Measurements from ENCODE around the gene GRK3.

Gene GRK3

GRCh38 chr22:25651332-25652085 lies 87.0 kb downstream of the GRK3 start:
- in situ Hi-C loops (cut with HindIII; ENCODE audit: low pct_unique_long_range_greater_than_20kb, low sequenced_read_pairs): no loop called here
- no peak for DNase-seq (ENCODE audit: low read depth in 1 of 2, low spot score in 1 of 2)
- no peak for TF ChIP-seq JUND (IDR thresholded peaks at IDR 0.05; ENCODE audit: low read depth)

GRCh38 chr22:25654676-25655075 lies 90.2 kb downstream of the GRK3 start:
- in situ Hi-C loops (cut with HindIII; ENCODE audit: low pct_unique_long_range_greater_than_20kb, low sequenced_read_pairs): no loop called here
- DNase-seq (ENCODE audit: low read depth in 1 of 2, low spot score in 1 of 2): no peak
- no peak for TF ChIP-seq JUND (IDR thresholded peaks at IDR 0.05; ENCODE audit: low read depth)

GRCh38 chr22:25655371-25655935 lies 91.0 kb downstream of the GRK3 start:
- no peak for DNase-seq (ENCODE audit: low read depth in 1 of 2, low spot score in 1 of 2)
- in situ Hi-C loops (cut with HindIII; ENCODE audit: low pct_unique_long_range_greater_than_20kb, low sequenced_read_pairs): no loop called here
- TF ChIP-seq JUND (IDR thresholded peaks at IDR 0.05; ENCODE audit: low read depth): no peak

GRCh38 chr22:25656724-25657123 lies 92.2 kb downstream of the GRK3 start:
- in situ Hi-C loops (cut with HindIII; ENCODE audit: low pct_unique_long_range_greater_than_20kb, low sequenced_read_pairs): no loop called here
- no peak for DNase-seq (ENCODE audit: low read depth in 1 of 2, low spot score in 1 of 2)
- TF ChIP-seq JUND (IDR thresholded peaks at IDR 0.05; ENCODE audit: low read depth): no peak

- no peak for DNase-seq (ENCODE audit: low read depth in 1 of 2, low spot score in 1 of 2)
These were observed 94.2 kb downstream of the GRK3 start for GRCh38 chr22:25658633-25659032.

GRCh38 chr22:25659413-25659812 lies 94.9 kb downstream of the GRK3 start:
- TF ChIP-seq JUND (IDR thresholded peaks at IDR 0.05; ENCODE audit: low read depth): no peak
- DNase-seq (ENCODE audit: low read depth in 1 of 2, low spot score in 1 of 2): no peak
- in situ Hi-C loops (cut with HindIII; ENCODE audit: low pct_unique_long_range_greater_than_20kb, low sequenced_read_pairs): no loop called here

More at GRCh38 chr22:25658633-25659032, 94.2 kb downstream of the GRK3 start:
- in situ Hi-C loops (cut with HindIII; ENCODE audit: low pct_unique_long_range_greater_than_20kb, low sequenced_read_pairs): no loop called here
- TF ChIP-seq JUND (IDR thresholded peaks at IDR 0.05; ENCODE audit: low read depth): no peak

GRCh38 chr22:25660336-25660735 lies 95.9 kb downstream of the GRK3 start:
- no peak for DNase-seq (ENCODE audit: low read depth in 1 of 2, low spot score in 1 of 2)
- TF ChIP-seq JUND (IDR thresholded peaks at IDR 0.05; ENCODE audit: low read depth): no peak
- in situ Hi-C loops (cut with HindIII; ENCODE audit: low pct_unique_long_range_greater_than_20kb, low sequenced_read_pairs): no loop called here

GRCh38 chr22:25661073-25661472 lies 96.6 kb downstream of the GRK3 start:
- no peak for TF ChIP-seq JUND (IDR thresholded peaks at IDR 0.05; ENCODE audit: low read depth)
- in situ Hi-C loops (cut with HindIII; ENCODE audit: low pct_unique_long_range_greater_than_20kb, low sequenced_read_pairs): no loop called here
- no peak for DNase-seq (ENCODE audit: low read depth in 1 of 2, low spot score in 1 of 2)

GRCh38 chr22:25663654-25664053 lies 99.2 kb downstream of the GRK3 start:
- in situ Hi-C loops (cut with HindIII; ENCODE audit: low pct_unique_long_range_greater_than_20kb, low sequenced_read_pairs): no loop called here
- TF ChIP-seq JUND (IDR thresholded peaks at IDR 0.05; ENCODE audit: low read depth): no peak
- DNase-seq (ENCODE audit: low read depth in 1 of 2, low spot score in 1 of 2): no peak

- in situ Hi-C loops (cut with HindIII; ENCODE audit: low pct_unique_long_range_greater_than_20kb, low sequenced_read_pairs): no loop called here
- no peak for TF ChIP-seq JUND (IDR thresholded peaks at IDR 0.05; ENCODE audit: low read depth)
These were observed 101.8 kb downstream of the GRK3 start for GRCh38 chr22:25666308-25666707.

GRCh38 chr22:25668437-25668836 lies 104.0 kb downstream of the GRK3 start:
- in situ Hi-C loops (cut with HindIII; ENCODE audit: low pct_unique_long_range_greater_than_20kb, low sequenced_read_pairs): no loop called here
- no peak for TF ChIP-seq JUND (IDR thresholded peaks at IDR 0.05; ENCODE audit: low read depth)
- DNase-seq (ENCODE audit: low read depth in 1 of 2, low spot score in 1 of 2): no peak

More at GRCh38 chr22:25666308-25666707, 101.8 kb downstream of the GRK3 start:
- DNase-seq (ENCODE audit: low read depth in 1 of 2, low spot score in 1 of 2): no peak

GRCh38 chr22:25669253-25670069 lies 105.0 kb downstream of the GRK3 start:
- in situ Hi-C loops (cut with HindIII; ENCODE audit: low pct_unique_long_range_greater_than_20kb, low sequenced_read_pairs): no loop called here
- no peak for DNase-seq (ENCODE audit: low read depth in 1 of 2, low spot score in 1 of 2)
- TF ChIP-seq JUND (IDR thresholded peaks at IDR 0.05; ENCODE audit: low read depth): no peak

GRCh38 chr22:25670070-25670461 lies 105.6 kb downstream of the GRK3 start:
- DNase-seq (ENCODE audit: low read depth in 1 of 2, low spot score in 1 of 2): no peak
- in situ Hi-C loops (cut with HindIII; ENCODE audit: low pct_unique_long_range_greater_than_20kb, low sequenced_read_pairs): no loop called here
- TF ChIP-seq JUND (IDR thresholded peaks at IDR 0.05; ENCODE audit: low read depth): no peak

All from T47D (cell line).